GM21381 (cell line): ENCODE results near the gene MAP3K9.
A peak's percentile ranks its signal among the peaks of the same experiment; 100 is the strongest.
"Not testable (repeated sequence)": the region's sequence is repeated elsewhere in the genome, so short reads cannot be mapped to it uniquely, and the experiment has no call there.

Source experiments
- ATAC-seq: cut with Tn5 transposase; IDR thresholded peaks from one replicate; pipeline ENCODE4 v1.9.1; 2021; ENCODE audit warnings: mild to moderate bottlenecking, moderate library complexity; ENCODE audit not compliant: unreplicated experiment

The MAP3K9 gene

GRCh38 chr14:70726651-70727375 is 82.5 kb downstream of the MAP3K9 start:
- no peak for ATAC-seq

DNA sequence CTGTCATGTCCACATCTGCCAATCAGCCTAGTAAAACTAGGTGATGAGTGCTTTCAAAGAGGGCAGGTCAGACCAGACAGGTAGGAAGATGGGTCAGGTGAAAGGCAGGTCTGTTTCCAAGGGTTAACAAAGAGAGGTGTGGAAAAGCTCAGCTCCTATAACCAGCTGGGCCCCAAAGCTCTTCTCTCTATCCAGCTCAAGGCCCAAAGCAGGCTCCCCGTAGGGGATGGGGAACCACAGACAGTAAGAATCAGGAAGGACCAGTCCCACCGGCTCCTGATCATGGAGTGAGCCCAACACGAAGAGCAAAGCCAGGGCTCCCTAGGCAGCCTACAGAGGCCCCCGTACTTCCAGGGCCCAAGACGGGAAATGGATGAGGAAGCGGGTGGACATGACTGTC is 84.4 kb downstream of the MAP3K9 start:
- no peak for ATAC-seq

DNA sequence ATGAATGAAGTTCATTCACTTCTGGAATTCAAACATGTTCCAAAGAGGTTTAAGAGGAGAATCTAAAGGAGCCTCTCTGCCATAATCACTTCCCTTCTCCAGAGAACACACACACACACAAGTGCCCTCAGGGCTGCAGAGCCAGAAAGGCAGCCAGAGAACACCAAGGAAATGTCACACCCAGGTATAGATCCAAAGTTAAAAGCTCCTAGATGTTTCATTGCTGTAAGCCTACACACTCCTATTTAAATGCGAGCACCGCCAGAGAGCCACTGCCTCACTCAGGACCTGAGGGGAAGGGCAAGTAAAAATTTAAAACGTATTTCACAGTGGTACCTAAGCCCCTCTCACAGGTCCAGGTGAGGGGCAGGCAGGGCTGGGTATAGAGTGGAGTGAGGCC is 85.2 kb downstream of the MAP3K9 start:
- no peak for ATAC-seq

DNA sequence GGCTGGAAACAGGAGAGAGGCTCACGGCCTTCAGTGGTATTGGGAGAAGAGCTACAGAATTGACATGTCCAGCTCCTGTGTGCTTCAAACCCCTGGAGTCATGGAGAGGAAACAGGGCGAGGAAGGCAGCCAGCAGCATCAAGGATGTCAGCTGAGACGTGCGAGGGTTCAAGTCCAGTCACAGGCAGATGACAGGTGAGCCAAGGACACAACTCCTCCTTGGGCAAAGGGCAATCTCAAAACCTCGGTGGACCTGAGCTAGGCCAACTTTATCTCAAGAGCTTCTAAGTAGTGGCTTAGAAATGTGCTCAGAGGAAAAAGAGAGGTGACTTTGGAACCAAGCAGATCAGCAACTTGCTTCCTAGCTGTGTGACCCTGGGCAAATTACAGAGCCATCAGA is 86.0 kb downstream of the MAP3K9 start:
- no peak for ATAC-seq

- no peak for ATAC-seq
Observed at GRCh38 chr14:70722418-70722817, 86.9 kb downstream of the MAP3K9 start.

DNA sequence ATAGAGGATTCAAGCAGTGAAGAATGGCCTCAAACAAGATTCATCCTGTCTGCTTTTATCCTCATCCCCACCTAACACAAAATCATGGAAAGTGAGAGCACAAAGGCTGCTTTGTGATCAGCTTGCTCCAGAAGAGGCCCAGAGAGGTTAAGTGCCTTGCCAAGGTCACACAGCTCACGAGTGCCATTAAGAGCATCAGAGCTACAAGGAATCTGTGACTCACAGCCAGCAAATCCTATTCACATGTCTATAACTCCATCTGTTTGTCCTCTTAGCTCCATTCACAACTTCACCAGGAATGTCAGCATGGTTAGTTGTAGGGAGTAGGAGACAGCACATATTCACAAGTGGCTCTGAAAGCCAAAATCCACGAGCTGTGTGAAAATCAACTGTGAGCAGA is 87.8 kb downstream of the MAP3K9 start:
- ATAC-seq, result no peak

DNA sequence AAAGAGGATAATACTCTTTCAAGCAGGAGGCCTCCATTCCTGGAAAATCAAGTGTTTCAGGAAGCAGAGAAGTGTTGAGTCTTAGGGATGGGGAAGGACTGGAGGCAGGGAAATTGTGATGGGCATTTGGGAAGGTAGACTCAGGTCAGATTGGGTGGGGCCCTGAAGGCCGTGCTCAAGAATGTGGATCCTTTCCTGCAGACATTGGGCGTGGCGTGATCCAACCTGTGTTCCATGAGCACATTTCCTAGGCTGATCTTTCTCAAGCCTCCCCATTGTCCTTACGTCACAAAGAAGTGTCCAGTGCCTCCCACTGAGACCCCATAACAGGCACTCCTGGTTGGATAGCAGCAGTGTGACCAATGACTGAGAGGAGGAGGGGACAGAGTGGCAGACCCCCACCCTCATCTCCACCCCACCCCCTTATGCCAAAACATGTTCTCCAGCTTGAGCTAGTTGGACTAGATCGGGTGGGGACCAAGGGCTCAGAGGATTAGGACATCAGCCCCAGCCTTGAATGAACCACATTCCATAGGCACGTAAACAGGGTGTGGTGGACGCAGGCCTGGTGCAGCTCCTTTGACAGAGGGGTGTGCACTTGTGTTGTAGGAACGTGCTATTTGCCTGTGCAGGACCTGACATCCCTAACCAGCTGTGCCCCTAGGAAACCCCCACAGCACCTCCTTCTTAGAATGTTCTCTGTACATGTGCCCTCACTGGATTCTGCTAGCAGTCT is 90.8 kb downstream of the MAP3K9 start:
- ATAC-seq, result no peak

DNA sequence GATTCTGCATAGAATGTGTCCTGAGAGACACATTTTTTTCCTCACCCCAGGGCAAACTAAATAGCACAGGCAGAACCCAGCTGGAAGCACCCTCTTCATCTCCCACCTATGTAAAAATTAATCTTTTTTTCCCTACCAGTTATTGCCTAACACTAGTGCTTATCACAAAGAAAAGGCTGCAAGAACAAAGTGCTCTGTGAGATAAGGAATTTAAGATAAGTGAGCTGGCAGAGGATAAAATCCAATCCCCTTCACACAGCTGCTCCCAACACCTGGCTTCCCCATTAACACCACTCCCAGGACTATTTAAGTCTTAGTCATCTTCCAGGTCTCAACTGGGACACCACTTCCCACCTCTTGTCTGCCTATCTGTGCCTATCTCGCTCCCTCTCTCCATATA is 92.4 kb downstream of the MAP3K9 start:
- ATAC-seq, result no peak

- no peak for ATAC-seq
Observed at GRCh38 chr14:70716483-70716882, 92.8 kb downstream of the MAP3K9 start.

GRCh38 chr14:70714055-70714550 is 95.2 kb downstream of the MAP3K9 start:
- ATAC-seq, result no peak

DNA sequence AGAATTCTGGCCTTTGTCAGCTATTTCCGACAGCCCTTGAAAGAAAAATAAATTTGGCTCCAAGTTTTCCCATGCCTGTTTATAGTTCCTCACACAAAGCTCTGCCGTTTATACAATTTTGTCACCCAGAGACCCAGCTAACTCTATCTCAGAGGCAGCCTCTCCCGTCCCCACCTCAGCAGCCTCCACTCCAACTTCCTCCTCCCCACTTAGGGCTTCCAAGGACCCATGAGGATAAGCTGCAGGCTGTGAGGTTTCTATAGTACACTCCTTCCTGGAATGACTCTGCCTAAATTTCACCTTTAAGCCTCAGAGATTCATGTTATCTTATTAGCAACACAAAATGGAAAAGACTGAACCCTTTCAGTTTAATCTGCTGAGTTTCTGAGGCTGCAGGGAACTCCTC is 95.8 kb downstream of the MAP3K9 start:
- no peak for ATAC-seq

DNA sequence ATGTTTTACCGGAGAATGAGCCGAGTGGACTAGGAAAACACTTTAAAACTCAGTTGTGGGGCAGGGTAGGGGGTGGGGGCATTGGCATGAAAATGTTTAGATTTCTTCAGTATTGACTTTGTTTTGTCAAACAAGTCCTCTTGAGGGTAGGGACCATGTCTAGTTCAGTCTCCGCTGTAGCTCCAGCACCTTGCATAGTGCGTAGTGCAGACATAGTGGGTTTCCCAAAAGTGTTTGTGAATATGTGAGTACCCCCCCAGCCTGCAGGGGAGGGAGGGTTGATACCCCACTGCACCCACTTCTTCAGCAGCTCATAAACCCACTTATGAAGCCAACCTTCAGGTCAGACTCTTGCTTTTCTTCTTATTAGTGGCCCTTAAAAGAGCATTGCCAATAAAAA is 96.2 kb downstream of the MAP3K9 start:
- no peak for ATAC-seq

- ATAC-seq, result no peak
Observed at GRCh38 chr14:70711451-70711850, 97.9 kb downstream of the MAP3K9 start.

GRCh38 chr14:70709726-70710382 is 99.5 kb downstream of the MAP3K9 start:
- ATAC-seq, result no peak

DNA sequence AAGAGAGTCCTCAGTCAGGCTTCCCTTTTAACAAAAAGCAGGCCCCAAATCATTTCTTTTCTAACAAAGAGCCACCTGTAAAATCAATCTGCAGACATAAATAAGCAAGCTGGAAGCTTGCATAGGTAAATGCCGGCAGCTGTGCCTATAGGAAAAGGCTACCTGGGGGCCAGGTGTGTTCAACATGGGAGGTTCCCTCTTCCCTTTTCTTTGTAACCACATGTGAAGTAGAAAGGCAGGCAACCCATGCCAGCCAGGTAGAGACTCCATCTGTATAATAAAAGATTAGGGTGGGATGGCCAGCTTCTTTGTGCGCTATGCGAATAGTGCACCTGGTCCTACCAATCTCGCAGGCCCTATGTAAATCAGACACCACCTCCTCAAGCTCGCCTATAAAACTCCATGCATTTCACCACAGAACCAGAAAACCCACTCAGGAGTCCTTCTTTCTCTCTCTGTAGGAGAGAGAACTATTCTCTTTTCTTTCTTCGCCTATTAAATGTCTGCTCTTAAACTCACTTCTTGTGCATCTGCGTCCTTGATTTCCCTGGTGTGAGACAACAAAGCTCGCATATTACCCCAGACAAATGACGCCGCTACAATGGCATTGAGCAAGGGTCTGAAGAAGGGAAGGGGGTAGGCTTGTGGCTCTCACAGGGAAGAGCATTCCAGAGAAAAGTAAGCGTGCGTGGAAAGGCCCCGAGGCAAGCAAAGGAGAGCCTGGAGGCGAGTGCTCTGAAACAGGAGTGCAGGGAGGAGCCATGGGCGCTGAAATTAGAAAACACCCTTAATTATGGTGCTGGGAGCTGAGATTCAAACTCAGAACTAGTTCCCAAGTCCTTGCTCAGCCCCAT is 100.4 kb downstream of the MAP3K9 start:
- no peak for ATAC-seq

GRCh38 chr14:70707138-70708038 is 101.9 kb downstream of the MAP3K9 start:
- peak; percentile 80 for ATAC-seq

DNA sequence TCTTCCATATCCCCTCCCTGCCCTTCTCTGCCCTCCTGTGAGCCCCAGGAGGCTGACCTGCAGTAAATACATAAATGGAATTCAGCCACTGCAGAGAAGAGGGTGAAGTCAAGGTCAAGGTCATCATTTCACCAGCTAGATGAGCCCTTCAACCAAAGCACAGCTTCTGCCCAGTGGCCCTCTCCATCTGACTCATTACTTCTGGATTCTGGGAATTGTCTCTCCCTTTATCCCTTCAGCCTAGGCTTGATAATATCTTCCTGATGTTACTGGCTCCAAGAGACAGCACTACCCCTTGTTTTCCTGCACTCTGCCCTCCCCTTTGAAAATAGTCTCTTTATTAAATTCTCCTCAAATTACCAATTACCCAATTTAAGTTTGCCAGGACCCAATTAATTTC is 103.1 kb downstream of the MAP3K9 start:
- ATAC-seq, result no peak

DNA sequence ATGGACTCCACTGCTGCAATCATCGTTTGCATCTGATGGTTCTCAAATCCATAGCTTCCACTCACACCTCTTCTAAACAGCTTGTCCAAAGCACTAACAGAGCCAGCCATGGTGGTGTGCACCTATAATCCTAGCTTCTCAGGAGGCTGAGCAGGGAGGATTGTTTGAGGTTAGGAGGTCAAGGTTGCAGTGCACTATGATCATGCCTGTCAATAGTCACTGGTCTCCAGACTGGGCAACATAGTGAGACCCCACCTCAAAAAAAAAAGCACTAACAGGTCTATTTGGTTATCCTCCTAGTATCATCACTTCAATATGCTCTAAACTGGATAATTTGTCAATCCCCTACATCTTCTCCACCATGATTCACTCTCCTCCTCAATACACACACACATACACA is 104.4 kb downstream of the MAP3K9 start:
- ATAC-seq, result no peak

- not testable (repeated sequence) for ATAC-seq
Observed at GRCh38 chr14:70703621-70704168, 105.6 kb downstream of the MAP3K9 start.

DNA sequence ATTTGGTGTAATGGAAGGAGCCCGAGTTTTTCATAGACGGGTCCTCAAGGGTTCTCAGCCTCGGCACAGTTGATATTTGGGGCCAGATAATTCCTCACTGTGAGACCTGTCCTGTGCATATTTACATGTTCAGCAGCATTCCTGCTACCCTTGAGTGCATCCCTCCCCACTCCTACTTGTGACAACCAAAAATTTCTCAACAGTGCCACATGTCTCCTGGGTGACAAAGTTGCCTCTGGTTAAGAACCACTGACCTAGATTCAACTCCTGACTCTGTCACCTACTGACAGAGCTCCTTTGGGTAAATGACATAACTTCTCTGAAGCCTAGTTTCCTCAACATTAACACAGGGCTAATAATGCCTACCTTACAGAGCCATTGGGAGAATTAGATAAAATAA is 107.2 kb downstream of the MAP3K9 start:
- ATAC-seq, result no peak
